HT-29 (cell line): Measurements from ENCODE around the gene PTP4A2. TPM values are rescaled to one million over a fixed set of nuclear protein-coding genes. Genes with fewer than 3 reads are reported as not detected.
"Not testable (repeated sequence)": the region's sequence is repeated elsewhere in the genome, so short reads cannot be mapped to it uniquely, and the experiment has no call there.

ENCODE experiments used
- DNase-seq: peaks from one replicate; pipeline ENCODE4 v3.0.0-alpha.2; 2015; ENCODE audit warnings: low spot score
- total RNA-seq: library from RNA; depleted of rRNA; stranded (reverse); fragments of >200 nt; shearing (Covaris generic); gene quantifications from 2 replicates; pipeline ENCODE4 v1.2.3, GENCODE V29; 2014

Gene PTP4A2
- total RNA-seq, 1 experiment from 2014 or later = 218 TPM

GRCh38 chr1:31925824-31926223 is 12.3 kb downstream of the PTP4A2 start:
- not testable (repeated sequence) for DNase-seq

- DNase-seq = no peak
Observed at GRCh38 chr1:31924839-31925238, 13.3 kb downstream of the PTP4A2 start.

GRCh38 chr1:31923901-31924535 is 14.2 kb downstream of the PTP4A2 start:
- no peak for DNase-seq

GRCh38 chr1:31920956-31921355 is 17.2 kb downstream of the PTP4A2 start:
- DNase-seq = no peak

GRCh38 chr1:31919591-31919990 is 18.6 kb downstream of the PTP4A2 start:
- DNase-seq = no peak

GRCh38 chr1:31915438-31915837 is 22.7 kb downstream of the PTP4A2 start:
- no peak for DNase-seq

DNA sequence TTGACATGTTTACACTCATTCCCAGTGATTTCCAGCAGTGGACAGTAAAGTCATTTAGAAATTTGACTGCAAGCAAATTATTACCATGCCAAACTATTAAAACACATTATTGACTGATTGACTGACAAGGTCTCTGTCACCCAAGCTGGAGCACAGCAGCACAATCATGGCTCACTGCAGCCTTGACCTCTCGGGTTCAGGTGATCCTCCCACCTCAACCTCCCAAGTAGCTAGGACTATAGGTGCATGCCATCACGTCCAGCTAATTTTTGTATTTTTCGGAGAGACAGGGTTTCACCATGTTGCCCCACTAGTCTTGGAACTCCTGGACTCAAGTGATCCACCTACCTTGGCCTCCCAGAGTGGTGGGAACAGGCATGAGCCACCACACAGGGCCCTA is 24.2 kb downstream of the PTP4A2 start:
- no peak for DNase-seq

- no peak for DNase-seq
Observed at GRCh38 chr1:31912839-31913239, 25.3 kb downstream of the PTP4A2 start.

DNA sequence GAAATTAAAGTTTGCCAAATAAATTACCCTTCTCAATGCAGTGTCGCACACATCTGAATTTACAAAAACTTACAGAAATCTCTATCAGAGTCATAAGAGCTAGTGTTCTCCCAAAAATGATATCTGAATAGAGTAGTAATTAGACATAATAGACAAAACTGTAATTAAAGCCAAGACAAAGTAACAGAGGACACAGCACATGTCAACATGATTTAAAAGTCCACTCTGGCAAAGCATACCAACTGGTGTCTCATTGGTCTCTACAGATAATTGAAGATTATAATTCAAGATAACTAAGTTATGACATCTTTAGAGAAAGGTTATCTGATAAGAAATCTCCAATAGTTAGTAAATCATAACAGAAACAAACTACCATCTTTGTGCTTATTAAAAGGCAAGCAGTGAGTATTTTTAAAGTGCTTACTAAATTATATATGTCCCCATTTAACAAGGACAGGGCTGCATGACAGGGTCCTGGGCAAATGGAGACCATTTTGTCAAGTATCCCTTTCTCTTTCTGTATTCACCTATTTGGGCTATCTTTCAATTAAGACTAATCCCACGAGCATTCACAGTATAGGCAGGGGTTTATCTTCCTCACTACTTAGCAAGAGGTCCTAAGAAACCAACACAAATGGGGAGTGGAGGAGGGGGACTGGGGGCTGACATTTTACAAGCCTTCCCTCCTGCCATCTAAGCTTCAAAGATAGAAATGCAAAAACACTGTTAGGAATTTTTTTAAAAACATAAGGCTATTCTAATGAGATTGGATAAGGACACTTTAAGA is 26.0 kb downstream of the PTP4A2 start:
- no peak for DNase-seq

DNA sequence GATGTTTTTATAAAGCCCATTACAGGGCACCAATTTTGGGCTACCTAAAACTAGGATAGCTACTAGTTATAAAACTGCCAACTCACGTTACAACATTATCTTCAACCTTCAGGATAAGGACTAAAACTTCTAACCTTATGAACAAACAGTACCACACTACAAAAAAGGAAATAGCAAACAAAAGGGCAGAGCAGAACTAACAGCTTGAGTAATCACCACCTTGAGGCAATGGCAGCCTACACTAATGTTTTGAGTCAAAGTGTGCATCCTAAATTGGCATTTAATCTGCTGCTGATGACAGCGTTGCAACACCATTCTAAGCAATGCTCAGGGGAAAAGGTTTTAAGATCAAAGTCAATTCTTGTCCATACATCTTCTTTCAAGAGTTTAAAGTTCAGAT is 27.2 kb downstream of the PTP4A2 start:
- no peak for DNase-seq

DNA sequence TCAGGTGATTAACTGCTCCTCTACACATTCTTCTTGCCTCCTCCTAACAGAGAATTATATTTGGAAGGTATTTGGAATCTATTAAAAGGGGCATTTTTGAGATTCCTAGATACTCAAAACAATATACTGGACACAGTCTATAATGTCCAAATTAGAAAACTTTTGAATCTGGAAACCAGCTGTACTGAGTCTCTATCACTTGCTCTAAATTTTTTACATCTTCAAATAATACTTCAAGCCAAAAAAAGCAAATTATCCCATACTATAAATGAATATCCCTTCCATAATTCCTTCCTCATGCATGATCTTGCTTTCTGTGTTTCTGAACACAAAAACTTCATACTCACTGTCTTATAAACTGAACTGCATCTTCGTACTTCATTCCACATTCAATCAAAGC is 28.5 kb downstream of the PTP4A2 start:
- DNase-seq = no peak

GRCh38 chr1:31906557-31906956 is 31.6 kb downstream of the PTP4A2 start:
- no peak for DNase-seq

DNA sequence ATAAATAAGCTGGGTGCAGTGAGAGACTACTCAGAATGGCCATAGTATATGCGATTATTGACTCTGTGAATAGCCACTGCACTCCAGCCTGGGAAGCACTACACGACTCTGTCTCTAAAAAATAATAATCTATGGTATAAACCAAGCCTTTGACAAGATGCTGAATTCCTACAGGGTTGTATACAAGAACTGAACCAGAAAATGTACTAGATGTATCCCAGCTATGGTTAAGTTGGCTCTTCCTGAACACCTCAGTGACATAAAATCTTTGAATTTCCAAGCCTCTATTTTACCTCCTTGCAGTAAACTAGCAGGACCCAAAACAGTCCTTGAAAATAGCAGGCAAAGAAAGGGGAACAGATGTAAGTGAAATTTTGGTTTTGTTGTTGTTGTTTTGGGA is 32.5 kb downstream of the PTP4A2 start:
- DNase-seq = no peak

DNA sequence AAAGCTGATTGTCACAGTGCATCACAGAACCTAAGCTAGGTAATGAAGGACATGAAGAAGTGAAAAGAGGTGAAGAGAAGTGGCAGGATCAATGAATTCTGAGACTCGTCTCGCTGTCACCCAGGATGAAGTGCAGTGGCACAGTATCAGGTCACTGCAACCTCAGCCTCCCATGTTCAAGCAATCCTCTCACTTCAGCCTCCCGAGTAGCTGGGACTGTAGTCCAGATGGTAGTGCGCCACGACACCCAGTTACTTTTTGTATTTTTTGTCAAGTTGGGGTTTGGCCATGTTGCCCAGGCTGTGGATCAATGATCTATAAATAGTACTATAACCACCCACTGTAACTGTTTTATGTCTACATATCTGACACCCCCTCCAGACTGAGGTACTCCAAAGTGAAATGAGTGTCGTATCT is 33.1 kb downstream of the PTP4A2 start:
- no peak for DNase-seq

GRCh38 chr1:31904339-31905092 is 33.7 kb downstream of the PTP4A2 start:
- DNase-seq = no peak

DNA sequence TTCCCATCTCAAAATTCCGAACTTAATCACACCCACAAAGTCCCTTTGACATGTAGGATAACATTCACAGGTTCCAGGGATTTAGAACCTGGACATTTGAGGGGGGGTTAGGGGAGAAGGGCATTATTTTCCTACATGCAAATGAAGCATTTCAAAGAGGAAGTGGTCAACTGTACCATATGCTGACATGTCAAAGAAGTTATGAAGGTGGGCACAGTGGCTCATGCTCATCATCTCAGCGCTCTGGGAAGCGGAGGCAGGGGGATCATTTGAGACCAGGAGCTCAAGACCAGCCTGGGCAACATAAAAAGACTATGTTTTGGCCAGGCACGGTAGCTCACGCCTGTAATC is 35.7 kb downstream of the PTP4A2 start:
- no peak for DNase-seq

- DNase-seq = no peak
Observed at GRCh38 chr1:31901838-31902509, 36.2 kb downstream of the PTP4A2 start.

DNA sequence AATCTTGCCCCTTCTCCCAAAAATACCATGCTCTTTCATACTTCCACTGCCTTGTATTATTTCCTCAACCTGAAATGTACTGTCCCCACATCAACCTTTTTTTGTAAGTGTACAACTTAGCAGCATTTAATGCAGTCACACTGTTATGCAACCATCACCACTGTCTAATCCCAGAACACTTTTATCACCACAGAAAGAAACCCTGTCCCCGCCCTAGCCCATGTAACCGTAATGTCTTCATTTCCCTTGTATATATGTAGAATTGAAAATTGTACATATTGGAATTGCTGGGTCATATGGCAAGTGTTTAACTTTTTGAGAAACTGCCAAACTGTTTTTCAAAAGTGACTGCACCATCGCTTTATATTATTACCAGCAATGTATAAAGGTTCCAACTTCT is 37.4 kb downstream of the PTP4A2 start:
- no peak for DNase-seq

DNA sequence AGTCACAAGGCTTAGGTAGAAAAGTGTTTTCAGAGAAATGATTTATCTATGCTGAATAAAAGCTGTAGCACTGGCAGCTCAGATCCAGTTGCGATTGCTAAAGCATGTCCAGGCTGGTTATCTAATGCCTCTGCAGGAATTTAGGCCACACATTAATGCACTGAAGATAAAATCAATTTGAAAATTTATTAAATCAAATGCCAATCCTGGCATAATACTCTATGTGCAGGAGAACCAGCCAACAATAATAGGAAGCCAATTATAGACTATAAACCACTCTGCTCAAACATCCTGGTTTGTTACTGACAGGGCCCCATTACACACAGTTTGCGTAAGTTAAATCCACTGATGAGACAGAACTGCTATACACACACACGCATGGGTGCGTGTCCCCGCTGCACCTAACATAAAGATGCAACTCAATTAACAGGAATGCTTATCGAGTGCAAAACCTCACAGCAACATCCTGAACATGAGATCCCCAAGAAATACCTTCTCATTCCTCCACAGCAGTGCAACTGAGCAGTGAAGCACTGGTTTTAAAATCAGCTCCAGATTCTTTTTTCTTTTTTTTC is 40.6 kb downstream of the PTP4A2 start:
- DNase-seq = no peak

GRCh38 chr1:31895474-31896198 is 42.5 kb downstream of the PTP4A2 start:
- DNase-seq = not testable (repeated sequence)

GRCh38 chr1:31891280-31891679 is 46.9 kb downstream of the PTP4A2 start:
- no peak for DNase-seq
